Liver (tissue), 9 donors: ENCODE measurements around the gene MICAL3. TPM values are rescaled to one million over a fixed set of nuclear protein-coding genes. Genes with fewer than 3 reads are reported as not detected.

Experiments
- DNase-seq: peaks from one replicate; pipeline ENCODE4 v3.0.0-alpha.2; 2017; ENCODE audit warnings: low spot score
- H3K27ac ChIP-seq, 2 donors: one replicate each; pipeline ENCODE4 v1.7.0; 2013; ENCODE audit warnings: inconsistent platforms in 2 of 2, low read length in 2 of 2, control low read depth in 1 of 2, low read depth in 1 of 2, mild to moderate bottlenecking in 1 of 2
- H3K27me3 ChIP-seq, 4 donors: one replicate each; pipeline versions ENCODE4 v1.6.1 to v1.7.0; 2013; ENCODE audit warnings: low read length in 3 of 4, inconsistent platforms in 1 of 4, mild to moderate bottlenecking in 1 of 4, moderate library complexity in 1 of 4; ENCODE audit not compliant: control insufficient read depth in 4 of 4, insufficient read depth in 4 of 4
- H3K36me3 ChIP-seq, 4 donors: one replicate each; pipeline versions ENCODE4 v1.6.1 to v1.7.0; 2013; ENCODE audit warnings: low read length in 3 of 4, mild to moderate bottlenecking in 3 of 4, low read depth in 1 of 4, moderate library complexity in 1 of 4; ENCODE audit not compliant: control insufficient read depth in 4 of 4, insufficient read depth in 3 of 4
- H3K4me1 ChIP-seq, 4 donors: one replicate each; pipeline versions ENCODE4 v1.6.1 to v1.7.0; 2013; ENCODE audit warnings: low read length in 3 of 4, mild to moderate bottlenecking in 3 of 4, moderate library complexity in 1 of 4; ENCODE audit not compliant: control insufficient read depth in 4 of 4, insufficient read depth in 4 of 4
- H3K4me3 ChIP-seq, 3 donors: one replicate each; pipeline versions ENCODE4 v1.6.1 to v1.7.0; 2013; ENCODE audit warnings: low read length in 3 of 3, control low read depth in 1 of 3, low read depth in 1 of 3, mild to moderate bottlenecking in 1 of 3
- H3K9ac ChIP-seq, 2 donors: one replicate each; pipeline ENCODE4 v1.7.0; 2013; ENCODE audit warnings: low read length in 2 of 2, mild to moderate bottlenecking in 2 of 2, moderate library complexity in 2 of 2, control low read depth in 1 of 2, low read depth in 1 of 2
- H3K9me3 ChIP-seq, 4 donors: one replicate each; pipeline versions ENCODE4 v1.6.1 to v1.7.0; 2013; ENCODE audit warnings: low read length in 3 of 4; ENCODE audit not compliant: control insufficient read depth in 4 of 4
- EGR1 ChIP-seq, 2 donors: IDR thresholded peaks; 2 replicates each; pipeline ENCODE4 v1.6.1; 2016 to 2018; ENCODE audit warnings: antibody characterized with exemption in 2 of 2, low read depth in 2 of 2
- FOXA1 ChIP-seq: IDR thresholded peaks from 2 replicates; pipeline ENCODE4 v1.6.1; 2016; ENCODE audit warnings: antibody characterized with exemption
- FOXA2 ChIP-seq: IDR thresholded peaks from 2 replicates; pipeline ENCODE4 v1.6.1; 2016; ENCODE audit warnings: antibody characterized with exemption
- GABPA ChIP-seq, 2 donors: IDR thresholded peaks in 1 of 2; conservative IDR thresholded peaks in 1 of 2; 2 replicates each; pipeline ENCODE4 v1.6.1; 2016; ENCODE audit warnings: antibody characterized with exemption in 2 of 2, mild to moderate bottlenecking in 1 of 2, moderate library complexity in 1 of 2
- HNF4A ChIP-seq, 2 donors: conservative IDR thresholded peaks; 2 replicates each; pipeline ENCODE4 v1.6.1; 2016; ENCODE audit warnings: antibody characterized with exemption in 2 of 2, mild to moderate bottlenecking in 2 of 2
- HNF4G ChIP-seq: IDR thresholded peaks from 2 replicates; pipeline ENCODE4 v1.6.1; 2016; ENCODE audit warnings: antibody characterized with exemption
- JUND ChIP-seq, 2 donors: IDR thresholded peaks; 2 replicates each; pipeline ENCODE4 v1.6.1; 2016; ENCODE audit warnings: antibody characterized with exemption in 2 of 2
- NR2F2 ChIP-seq: IDR thresholded peaks from 2 replicates; pipeline ENCODE4 v1.6.1; 2016; ENCODE audit warnings: antibody characterized with exemption
- TAF1 ChIP-seq: conservative IDR thresholded peaks from 2 replicates; pipeline ENCODE4 v1.6.1; 2016; ENCODE audit warnings: antibody characterized with exemption, mild to moderate bottlenecking
- YY1 ChIP-seq: IDR thresholded peaks from 2 replicates; pipeline ENCODE4 v1.6.1; 2016; ENCODE audit warnings: antibody characterized with exemption, mild to moderate bottlenecking
- WGBS: extraction: QIAGEN DNeasy Blood & Tissue Kit; methylation state at CpG from one replicate; pipeline ENCODE4 v1.1.7; 2013; 5-methylcytosine and 5-hydroxymethylcytosine counted together
- polyA plus RNA-seq, 2 donors: library from polyadenylated mRNA; stranded (reverse) in 1 of 2; unstranded in 1 of 2; fragments of 200-250 nt in 1 of 2; fragments of >200 nt in 1 of 2; fragmentation: Nextera tagmentation in 1 of 2; extraction: Ambion mirVana in 1 of 2; gene quantifications; one replicate each; pipeline versions ENCODE4 v1.2.1 to v1.2.3, GENCODE V29; 2013 to 2015
- total RNA-seq, 2 donors: library from RNA; depleted of rRNA; stranded (reverse); fragments of >200 nt; gene quantifications; one replicate each; pipeline ENCODE4 v1.2.3, GENCODE V29; 2014
- TF ChIP-seq, protein P1 (sequence below): IDR thresholded peaks from 2 replicates; pipeline ENCODE4 v1.6.1; 2016; ENCODE audit warnings: antibody characterized with exemption, mild to moderate bottlenecking
- TF ChIP-seq, protein P2 (sequence below): IDR thresholded peaks from 2 replicates; pipeline ENCODE4 v1.6.1; 2016; ENCODE audit warnings: antibody characterized with exemption
- TF ChIP-seq, protein P3 (sequence below): IDR thresholded peaks from 2 replicates; pipeline ENCODE4 v1.6.1; 2016; ENCODE audit warnings: antibody characterized with exemption
- TF ChIP-seq, protein P4 (sequence below): fragments of 150-350 bp; IDR thresholded peaks from 2 replicates; pipeline ENCODE4 v1.5.1; 2017; ENCODE audit warnings: improper control_type of control experiment, low read depth, low read length; ENCODE audit not compliant: missing input control
- donor health status: healthy.
- donor health status: healthy.
- donor health status: healthy.
- donor health status: healthy.
- donor health status: healthy.

Gene MICAL3
- total and polyA plus RNA-seq, 4 donors, result 6.4 to 38.4 (median 23.4) TPM

DNA sequence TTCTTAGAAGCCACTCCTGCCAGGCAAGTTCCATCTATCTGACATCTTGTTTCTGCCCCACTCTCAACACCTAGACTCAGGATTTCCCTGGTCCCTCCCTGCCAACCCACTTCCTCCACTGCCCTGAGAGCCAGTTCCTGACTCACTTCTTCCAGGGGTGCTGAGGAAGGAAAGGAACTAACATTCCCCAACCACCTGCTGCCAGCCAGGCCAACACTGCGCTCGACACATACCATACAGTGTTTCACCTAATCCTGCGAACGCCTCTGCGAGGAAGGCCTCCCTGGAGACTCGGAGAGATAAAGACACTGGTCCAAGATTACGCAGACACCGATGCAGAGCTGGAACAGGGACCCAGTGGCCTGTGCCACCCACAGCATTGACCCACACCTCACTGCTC is 40.2 kb downstream of the MICAL3 start:
- no peak overlapping the region for H3K27ac ChIP-seq
- no peak for TF ChIP-seq JUND (IDR thresholded peaks at IDR 0.05)
- TF ChIP-seq, protein P1, sequence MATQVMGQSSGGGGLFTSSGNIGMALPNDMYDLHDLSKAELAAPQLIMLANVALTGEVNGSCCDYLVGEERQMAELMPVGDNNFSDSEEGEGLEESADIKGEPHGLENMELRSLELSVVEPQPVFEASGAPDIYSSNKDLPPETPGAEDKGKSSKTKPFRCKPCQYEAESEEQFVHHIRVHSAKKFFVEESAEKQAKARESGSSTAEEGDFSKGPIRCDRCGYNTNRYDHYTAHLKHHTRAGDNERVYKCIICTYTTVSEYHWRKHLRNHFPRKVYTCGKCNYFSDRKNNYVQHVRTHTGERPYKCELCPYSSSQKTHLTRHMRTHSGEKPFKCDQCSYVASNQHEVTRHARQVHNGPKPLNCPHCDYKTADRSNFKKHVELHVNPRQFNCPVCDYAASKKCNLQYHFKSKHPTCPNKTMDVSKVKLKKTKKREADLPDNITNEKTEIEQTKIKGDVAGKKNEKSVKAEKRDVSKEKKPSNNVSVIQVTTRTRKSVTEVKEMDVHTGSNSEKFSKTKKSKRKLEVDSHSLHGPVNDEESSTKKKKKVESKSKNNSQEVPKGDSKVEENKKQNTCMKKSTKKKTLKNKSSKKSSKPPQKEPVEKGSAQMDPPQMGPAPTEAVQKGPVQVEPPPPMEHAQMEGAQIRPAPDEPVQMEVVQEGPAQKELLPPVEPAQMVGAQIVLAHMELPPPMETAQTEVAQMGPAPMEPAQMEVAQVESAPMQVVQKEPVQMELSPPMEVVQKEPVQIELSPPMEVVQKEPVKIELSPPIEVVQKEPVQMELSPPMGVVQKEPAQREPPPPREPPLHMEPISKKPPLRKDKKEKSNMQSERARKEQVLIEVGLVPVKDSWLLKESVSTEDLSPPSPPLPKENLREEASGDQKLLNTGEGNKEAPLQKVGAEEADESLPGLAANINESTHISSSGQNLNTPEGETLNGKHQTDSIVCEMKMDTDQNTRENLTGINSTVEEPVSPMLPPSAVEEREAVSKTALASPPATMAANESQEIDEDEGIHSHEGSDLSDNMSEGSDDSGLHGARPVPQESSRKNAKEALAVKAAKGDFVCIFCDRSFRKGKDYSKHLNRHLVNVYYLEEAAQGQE, result no peak
- TF ChIP-seq, protein P2, sequence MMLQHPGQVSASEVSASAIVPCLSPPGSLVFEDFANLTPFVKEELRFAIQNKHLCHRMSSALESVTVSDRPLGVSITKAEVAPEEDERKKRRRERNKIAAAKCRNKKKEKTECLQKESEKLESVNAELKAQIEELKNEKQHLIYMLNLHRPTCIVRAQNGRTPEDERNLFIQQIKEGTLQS, result no peak
- TF ChIP-seq NR2F2, result no peak
- TF ChIP-seq EGR1 (IDR thresholded peaks at IDR 0.05; ENCODE audit: low read depth in 2 of 2), result no peak
- TF ChIP-seq TAF1, result no peak
- TF ChIP-seq, protein P3, sequence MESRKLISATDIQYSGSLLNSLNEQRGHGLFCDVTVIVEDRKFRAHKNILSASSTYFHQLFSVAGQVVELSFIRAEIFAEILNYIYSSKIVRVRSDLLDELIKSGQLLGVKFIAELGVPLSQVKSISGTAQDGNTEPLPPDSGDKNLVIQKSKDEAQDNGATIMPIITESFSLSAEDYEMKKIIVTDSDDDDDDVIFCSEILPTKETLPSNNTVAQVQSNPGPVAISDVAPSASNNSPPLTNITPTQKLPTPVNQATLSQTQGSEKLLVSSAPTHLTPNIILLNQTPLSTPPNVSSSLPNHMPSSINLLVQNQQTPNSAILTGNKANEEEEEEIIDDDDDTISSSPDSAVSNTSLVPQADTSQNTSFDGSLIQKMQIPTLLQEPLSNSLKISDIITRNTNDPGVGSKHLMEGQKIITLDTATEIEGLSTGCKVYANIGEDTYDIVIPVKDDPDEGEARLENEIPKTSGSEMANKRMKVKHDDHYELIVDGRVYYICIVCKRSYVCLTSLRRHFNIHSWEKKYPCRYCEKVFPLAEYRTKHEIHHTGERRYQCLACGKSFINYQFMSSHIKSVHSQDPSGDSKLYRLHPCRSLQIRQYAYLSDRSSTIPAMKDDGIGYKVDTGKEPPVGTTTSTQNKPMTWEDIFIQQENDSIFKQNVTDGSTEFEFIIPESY, result no peak
- TF ChIP-seq FOXA1, result no peak
- no peak for TF ChIP-seq YY1
- TF ChIP-seq, protein P4, sequence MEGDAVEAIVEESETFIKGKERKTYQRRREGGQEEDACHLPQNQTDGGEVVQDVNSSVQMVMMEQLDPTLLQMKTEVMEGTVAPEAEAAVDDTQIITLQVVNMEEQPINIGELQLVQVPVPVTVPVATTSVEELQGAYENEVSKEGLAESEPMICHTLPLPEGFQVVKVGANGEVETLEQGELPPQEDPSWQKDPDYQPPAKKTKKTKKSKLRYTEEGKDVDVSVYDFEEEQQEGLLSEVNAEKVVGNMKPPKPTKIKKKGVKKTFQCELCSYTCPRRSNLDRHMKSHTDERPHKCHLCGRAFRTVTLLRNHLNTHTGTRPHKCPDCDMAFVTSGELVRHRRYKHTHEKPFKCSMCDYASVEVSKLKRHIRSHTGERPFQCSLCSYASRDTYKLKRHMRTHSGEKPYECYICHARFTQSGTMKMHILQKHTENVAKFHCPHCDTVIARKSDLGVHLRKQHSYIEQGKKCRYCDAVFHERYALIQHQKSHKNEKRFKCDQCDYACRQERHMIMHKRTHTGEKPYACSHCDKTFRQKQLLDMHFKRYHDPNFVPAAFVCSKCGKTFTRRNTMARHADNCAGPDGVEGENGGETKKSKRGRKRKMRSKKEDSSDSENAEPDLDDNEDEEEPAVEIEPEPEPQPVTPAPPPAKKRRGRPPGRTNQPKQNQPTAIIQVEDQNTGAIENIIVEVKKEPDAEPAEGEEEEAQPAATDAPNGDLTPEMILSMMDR, result no peak
- TF ChIP-seq HNF4G, result no peak
- no peak for TF ChIP-seq FOXA2
- H3K4me3 ChIP-seq, result no peak overlapping the region
- H3K36me3 ChIP-seq, result no peaks in the 10 kb centered on the region
- H3K9ac ChIP-seq, result no peak overlapping the region
- peaks cover 0 to 5% (median 3%) of the 10 kb centered on the region in 4 donors for H3K4me1 ChIP-seq
- H3K27me3 ChIP-seq, result no peaks in the 10 kb centered on the region
- H3K9me3 ChIP-seq, result no peaks in the 10 kb centered on the region
- DNase-seq, result no peak
- WGBS, result 95% methylated on average over 8 of the region's 8 CpGs

DNA sequence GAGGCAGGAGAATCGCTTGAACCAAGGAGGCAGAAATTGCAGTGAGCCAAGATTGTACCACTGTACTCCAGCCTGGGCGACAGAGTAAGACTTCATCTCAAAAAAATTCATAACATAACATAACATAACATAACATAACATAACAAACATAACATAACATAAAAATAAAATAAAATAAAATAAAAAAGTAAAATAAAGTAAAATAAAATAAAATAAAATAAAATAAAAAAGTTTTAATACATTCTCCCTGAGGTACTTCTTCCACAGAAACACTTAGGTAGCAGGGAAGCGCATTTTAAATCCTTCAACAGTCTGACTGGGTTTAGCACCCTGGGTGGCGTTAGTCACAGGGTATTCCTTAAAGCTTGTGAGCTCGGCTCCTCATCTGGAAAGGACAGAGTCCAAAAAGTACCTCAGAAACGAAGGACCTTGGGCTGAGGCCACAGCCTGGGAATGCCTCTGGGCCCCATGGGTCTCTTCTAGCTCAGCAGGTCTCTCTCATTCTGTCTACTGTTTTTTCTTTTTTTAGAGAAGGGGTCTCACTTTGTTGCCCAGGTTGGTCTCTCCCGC is 41.7 kb downstream of the MICAL3 start:
- no peak for DNase-seq
- peaks cover 0 to 5% (median 3%) of the 10 kb centered on the region in 4 donors for H3K4me1 ChIP-seq
- H3K9ac ChIP-seq, result no peak overlapping the region
- WGBS, result 84% methylated on average over 7 of the region's 7 CpGs
- H3K36me3 ChIP-seq, result no peaks in the 10 kb centered on the region
- no peaks in the 10 kb centered on the region for H3K9me3 ChIP-seq
- TF ChIP-seq HNF4A (conservative IDR thresholded peaks at IDR 0.05), result no peak
- no peak for TF ChIP-seq GABPA (IDR thresholded peaks at IDR 0.05 in 1 of 2, conservative IDR thresholded peaks at IDR 0.05 in 1 of 2)
- TF ChIP-seq, protein P1, result no peak
- TF ChIP-seq, protein P4, result no peak
- TF ChIP-seq, protein P2, result no peak
- TF ChIP-seq HNF4G, result no peak
- TF ChIP-seq NR2F2, result no peak
- no peak for TF ChIP-seq FOXA2
- no peak for TF ChIP-seq JUND (IDR thresholded peaks at IDR 0.05)
- H3K4me3 ChIP-seq, result no peak overlapping the region
- no peaks in the 10 kb centered on the region for H3K27me3 ChIP-seq
- no peak overlapping the region for H3K27ac ChIP-seq
